Endothelial cell of umbilical vein (primary cell): ENCODE measurements around the gene MMS22L. TPM values are rescaled to one million over a fixed set of nuclear protein-coding genes. Genes with fewer than 3 reads are reported as not detected.

Experiments used
- BruUV-seq: library from RNA; stranded (reverse); fragments of 400-500 nt; replicated peaks from 2 replicates; lab custom pipeline; 2021; lab: Mats Ljungman, UMichigan
- CTCF ChIA-PET: fragments of 300-600, 350-600 bp; sonication (Branson Sonifier 250); formaldehyde crosslinking; loops from one replicate; lab custom pipeline; 2021; ENCODE audit warnings: antibody characterized with exemption, inconsistent platforms; lab: Charles Lee
- POLR2A ChIA-PET: fragments of 300-600, 350-600 bp; sonication (Branson Sonifier 250); formaldehyde crosslinking; loops from one replicate; lab custom pipeline; 2021; ENCODE audit warnings: antibody characterized with exemption, inconsistent platforms; lab: Charles Lee
- DNase-seq: peaks from one replicate; pipeline ENCODE4 v3.0.0-alpha.2; 2011; ENCODE audit warnings: low read depth, low spot score
- FAIRE-seq: peaks from 2 replicates; lab custom pipeline; 2011; peaks lifted over from hg19 to GRCh38; lab: Jason Lieb, UNC
- H2AFZ ChIP-seq: 2 replicates; pipeline ENCODE4 v1.6.0; 2012; ENCODE audit warnings: low read depth, low read length, control low read depth, inconsistent platforms
- H3K27ac ChIP-seq: 2 replicates; pipeline ENCODE4 v1.5.1; 2011; ENCODE audit warnings: low read depth, mild to moderate bottlenecking, control low read depth, low read length, moderate library complexity; ENCODE audit not compliant: insufficient read depth
- H3K27me3 ChIP-seq, 2 experiments: 2 replicates each; pipeline versions ENCODE4 v1.6.0 to v1.6.1; 2011; ENCODE audit warnings: low read length in 2 of 2, mixed read lengths in 1 of 2; ENCODE audit not compliant: control insufficient read depth in 2 of 2, insufficient read depth in 2 of 2
- H3K36me3 ChIP-seq, 2 experiments: 2 replicates in 1 of 2; 3 replicates in 1 of 2; pipeline ENCODE4 v1.5.1; 2011; ENCODE audit warnings: low read length in 2 of 2, mild to moderate bottlenecking in 1 of 2, moderate library complexity in 1 of 2; ENCODE audit not compliant: control insufficient read depth in 2 of 2, insufficient read depth in 2 of 2; ENCODE audit errors: extremely low read depth in 1 of 2
- H3K4me1 ChIP-seq: 3 replicates; pipeline ENCODE4 v1.5.1; 2011; ENCODE audit warnings: mild to moderate bottlenecking, low read length; ENCODE audit not compliant: control insufficient read depth, insufficient read depth; ENCODE audit errors: extremely low read depth
- H3K4me2 ChIP-seq: 2 replicates; pipeline ENCODE4 v1.6.1; 2011; ENCODE audit warnings: low read length, control low read depth, mixed read lengths; ENCODE audit not compliant: insufficient read depth
- H3K4me3 ChIP-seq, 3 experiments: fragments of 200-600 bp in 1 of 3; sonication (generic), shearing (Covaris generic) in 1 of 3; replicated peaks in 1 of 3; 2 replicates each; pipeline ENCODE4 v1.5.1; 2011 to 2016; ENCODE audit warnings: control low read depth in 3 of 3, low read length in 3 of 3, mild to moderate bottlenecking in 2 of 3, inconsistent platforms in 1 of 3, low read depth in 1 of 3, moderate library complexity in 1 of 3; ENCODE audit not compliant: insufficient read depth in 1 of 3
- H3K79me2 ChIP-seq: 2 replicates; pipeline ENCODE4 v1.6.0; 2012; ENCODE audit warnings: low read length, inconsistent platforms; ENCODE audit not compliant: control insufficient read depth, insufficient read depth
- H3K9ac ChIP-seq: replicated peaks from 2 replicates; pipeline ENCODE3; 2011; ENCODE audit warnings: low read length, control low read depth; ENCODE audit not compliant: insufficient read depth; ENCODE audit errors: extremely low read depth
- H3K9me1 ChIP-seq: replicated peaks from 3 replicates; pipeline ENCODE4 v1.6.0; 2011; ENCODE audit warnings: mild to moderate bottlenecking, low read length; ENCODE audit not compliant: control insufficient read depth, insufficient read depth; ENCODE audit errors: extremely low read depth
- H3K9me3 ChIP-seq: replicated peaks from 2 replicates; pipeline ENCODE4 v1.5.1; 2012; ENCODE audit warnings: low read length, inconsistent platforms; ENCODE audit not compliant: control insufficient read depth, insufficient read depth
- H4K20me1 ChIP-seq: replicated peaks from 2 replicates; pipeline ENCODE3; 2011; ENCODE audit warnings: mild to moderate bottlenecking, low read length; ENCODE audit not compliant: control insufficient read depth, insufficient read depth; ENCODE audit errors: extremely low read depth
- EZH2 ChIP-seq: IDR thresholded peaks from 2 replicates; pipeline ENCODE4 v1.6.1; 2012; ENCODE audit warnings: borderline replicate concordance, low read depth, mild to moderate bottlenecking, moderate library complexity, low read length, inconsistent platforms; ENCODE audit not compliant: severe bottlenecking
- GATA2 ChIP-seq: IDR thresholded peaks from 2 replicates; pipeline ENCODE4 v1.7.0; 2011; ENCODE audit warnings: low read depth, mild to moderate bottlenecking, moderate library complexity, mixed read lengths, low read length; ENCODE audit not compliant: insufficient read length, insufficient read depth
- JUN ChIP-seq: IDR thresholded peaks from 2 replicates; pipeline ENCODE4 v1.6.1; 2011; ENCODE audit warnings: borderline replicate concordance, low read depth; ENCODE audit not compliant: insufficient read length, insufficient read depth
- MYC ChIP-seq: IDR thresholded peaks from one replicate; pipeline ENCODE4 v1.6.1; 2011; ENCODE audit warnings: mild to moderate bottlenecking, low read depth, low read length
- POLR2A ChIP-seq: IDR thresholded peaks from 2 replicates; pipeline ENCODE4 v1.6.1; 2012; ENCODE audit warnings: low read depth, mild to moderate bottlenecking, control low read depth, low read length
- POLR2AphosphoS5 ChIP-seq: IDR thresholded peaks from 2 replicates; pipeline ENCODE4 v1.6.1; 2012; ENCODE audit warnings: low read depth, mild to moderate bottlenecking, control low read depth, low read length, moderate library complexity; ENCODE audit not compliant: insufficient read depth
- dilution Hi-C: fragments of 300-500 bp; cut with MboI; formaldehyde crosslinking; loops from one replicate; pipeline ENCODE4 v1.15.0; 2019; ENCODE audit warnings: low sequenced_read_pairs; ENCODE audit not compliant: extremely low pct_ligation_motif_present
- intact Hi-C: fragments of 100-400 bp; cut with micrococcal nuclease; formaldehyde crosslinking; loops from one replicate; pipeline ENCODE4 v1.10.0; 2022
- polyA plus RNA-seq, 4 experiments: library from polyadenylated mRNA; depleted of rRNA in 3 of 4; stranded (reverse) in 3 of 4; unstranded in 1 of 4; fragments of >200 nt; gene quantifications; 2 replicates each; pipeline versions ENCODE4 v1.2.1 to v1.2.3, GENCODE V29; 2011 to 2012; ENCODE audit warnings: missing spikeins in 1 of 4
- total RNA-seq: library from RNA; stranded (reverse); gene quantifications from 2 replicates; pipeline ENCODE4 v1.2.3, GENCODE V29; 2021
- TF ChIP-seq, protein P1 (sequence below): IDR thresholded peaks from 2 replicates; pipeline ENCODE4 v1.6.1; 2011; ENCODE audit not compliant: insufficient read depth, insufficient read length
- TF ChIP-seq, protein P2 (sequence below), 2 donors: IDR thresholded peaks; 1 replicate in 1 of 2; 2 replicates in 1 of 2; pipeline ENCODE4 v1.5.1; 2011; ENCODE audit warnings: low read length in 2 of 2, mild to moderate bottlenecking in 2 of 2, moderate library complexity in 2 of 2, control low read depth in 1 of 2, inconsistent platforms in 1 of 2, low read depth in 1 of 2; ENCODE audit not compliant: insufficient read depth in 1 of 2; ENCODE audit errors: extremely low read depth in 1 of 2

MMS22L gene
- total and polyA plus RNA-seq, 2 donors (not counting 3 experiments of a cell fraction or from before 2014, with no cell fraction given) = 5.5 to 19.3 TPM

DNA sequence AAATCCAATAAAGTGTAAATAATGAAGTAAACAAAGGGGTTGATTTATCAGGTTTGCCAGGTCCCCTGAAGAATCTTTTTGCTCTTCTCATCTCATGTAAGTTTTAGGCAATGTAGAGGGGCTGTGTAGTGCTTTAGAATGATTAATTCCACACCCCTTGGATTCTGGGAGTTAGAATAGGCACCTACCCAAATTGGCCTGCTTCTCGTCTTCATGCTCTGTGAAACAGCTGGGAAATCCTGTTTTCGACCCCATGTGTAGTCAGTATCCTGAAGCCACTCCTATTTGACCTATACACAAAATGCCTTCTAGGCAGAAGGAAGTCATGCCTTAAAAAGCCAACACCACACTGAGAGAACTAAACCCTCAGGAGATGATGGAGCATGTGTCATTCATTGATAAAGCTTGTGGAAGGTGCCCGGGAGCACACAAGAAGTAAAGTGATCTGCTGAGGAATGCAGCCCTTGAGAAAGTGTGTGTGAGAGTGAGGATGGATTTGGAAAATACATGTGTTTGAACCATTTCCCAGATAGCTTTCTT lies 187.6 kb downstream of the MMS22L start:
- H4K20me1 ChIP-seq = no peaks in the 10 kb centered on the region
- ChIA-PET POLR2A (no interaction called here), CTCF (no interaction called here)
- dilution Hi-C loops = no loop called here
- no peak overlapping the region for H2AFZ ChIP-seq
- intact Hi-C loops = no loop called here
- FAIRE-seq = no peak
- no TSS peak for BruUV-seq
- H3K27ac ChIP-seq = no peak overlapping the region
- H3K4me3 ChIP-seq = no peak overlapping the region
- H3K36me3 ChIP-seq = no peaks in the 10 kb centered on the region
- H3K27me3 ChIP-seq = no peaks in the 10 kb centered on the region
- DNase-seq = no peak
- no peaks in the 10 kb centered on the region for H3K9me3 ChIP-seq
- H3K4me2 ChIP-seq = no peak overlapping the region
- no peaks in the 10 kb centered on the region for H3K4me1 ChIP-seq
- H3K9me1 ChIP-seq = no peaks in the 10 kb centered on the region
- no peaks in the 10 kb centered on the region for H3K79me2 ChIP-seq
- TF ChIP-seq, protein P1, sequence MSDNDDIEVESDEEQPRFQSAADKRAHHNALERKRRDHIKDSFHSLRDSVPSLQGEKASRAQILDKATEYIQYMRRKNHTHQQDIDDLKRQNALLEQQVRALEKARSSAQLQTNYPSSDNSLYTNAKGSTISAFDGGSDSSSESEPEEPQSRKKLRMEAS = no peak
- no peak for TF ChIP-seq EZH2
- no peak overlapping the region for H3K9ac ChIP-seq

DNA sequence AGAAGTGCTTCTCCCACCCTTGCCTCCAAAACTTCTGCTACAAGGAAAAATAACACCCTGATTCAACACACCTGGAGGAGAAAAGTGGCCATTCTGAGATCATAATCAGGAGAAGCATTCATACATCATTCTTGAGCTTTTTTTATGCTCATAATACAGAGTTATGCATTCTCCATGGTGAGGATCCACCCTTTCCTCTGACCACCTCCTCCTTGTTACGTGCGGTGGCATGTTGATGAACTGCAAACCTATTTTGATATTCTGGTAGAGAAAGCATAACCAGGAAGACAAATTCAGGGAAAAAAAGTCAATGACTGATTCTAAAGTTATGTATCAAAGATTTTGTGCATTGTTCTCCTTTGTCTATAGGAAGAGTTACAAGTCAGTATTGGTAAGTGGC lies 188.6 kb downstream of the MMS22L start:
- Histone ChIP-seq H3K27ac (no peak overlapping the region), H3K9me1 (no peaks in the 10 kb centered on the region), H3K27me3 (no peaks in the 10 kb centered on the region), H3K79me2 (no peaks in the 10 kb centered on the region), H3K4me2 (no peak overlapping the region), H3K36me3 (no peaks in the 10 kb centered on the region), H2AFZ (no peak overlapping the region), H3K4me1 (no peaks in the 10 kb centered on the region), H4K20me1 (no peaks in the 10 kb centered on the region), H3K9me3 (no peaks in the 10 kb centered on the region), H3K4me3 (no peak overlapping the region), H3K9ac (no peak overlapping the region)
- BruUV-seq = no TSS peak
- FAIRE-seq = no peak
- POLR2A ChIA-PET = no interaction called here
- CTCF ChIA-PET = no interaction called here
- dilution Hi-C loops = no loop called here
- DNase-seq = no peak
- TF ChIP-seq EZH2 = no peak
- TF ChIP-seq POLR2A = no peak
- TF ChIP-seq, protein P2, sequence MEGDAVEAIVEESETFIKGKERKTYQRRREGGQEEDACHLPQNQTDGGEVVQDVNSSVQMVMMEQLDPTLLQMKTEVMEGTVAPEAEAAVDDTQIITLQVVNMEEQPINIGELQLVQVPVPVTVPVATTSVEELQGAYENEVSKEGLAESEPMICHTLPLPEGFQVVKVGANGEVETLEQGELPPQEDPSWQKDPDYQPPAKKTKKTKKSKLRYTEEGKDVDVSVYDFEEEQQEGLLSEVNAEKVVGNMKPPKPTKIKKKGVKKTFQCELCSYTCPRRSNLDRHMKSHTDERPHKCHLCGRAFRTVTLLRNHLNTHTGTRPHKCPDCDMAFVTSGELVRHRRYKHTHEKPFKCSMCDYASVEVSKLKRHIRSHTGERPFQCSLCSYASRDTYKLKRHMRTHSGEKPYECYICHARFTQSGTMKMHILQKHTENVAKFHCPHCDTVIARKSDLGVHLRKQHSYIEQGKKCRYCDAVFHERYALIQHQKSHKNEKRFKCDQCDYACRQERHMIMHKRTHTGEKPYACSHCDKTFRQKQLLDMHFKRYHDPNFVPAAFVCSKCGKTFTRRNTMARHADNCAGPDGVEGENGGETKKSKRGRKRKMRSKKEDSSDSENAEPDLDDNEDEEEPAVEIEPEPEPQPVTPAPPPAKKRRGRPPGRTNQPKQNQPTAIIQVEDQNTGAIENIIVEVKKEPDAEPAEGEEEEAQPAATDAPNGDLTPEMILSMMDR (IDR thresholded peaks at IDR 0.05; ENCODE audit: extremely low read depth in 1 of 2, insufficient read depth in 1 of 2, low read depth in 1 of 2, low read length in 2 of 2) = no peak
- no peak for TF ChIP-seq MYC
- TF ChIP-seq, protein P1 = no peak
- TF ChIP-seq GATA2 = no peak
- TF ChIP-seq POLR2AphosphoS5 = no peak
- no peak for TF ChIP-seq JUN
- intact Hi-C loops = no loop called here
